GM23338 (cell line): ENCODE results near the gene PRDM7. TPM values are rescaled to one million over a fixed set of nuclear protein-coding genes. Genes with fewer than 3 reads are reported as not detected.

ENCODE experiments used
- ATAC-seq: fragments of 200-7000 bp; cut with Tn5 transposase; 3 replicates; pipeline ENCODE4 v1.9.1; 2020
- DNase-seq: peaks from one replicate; pipeline ENCODE4 v3.0.0-alpha.2; 2015; ENCODE audit warnings: low spot score
- H2AFZ ChIP-seq: fragments of 200-600 bp; sonication (generic); 2 replicates; pipeline ENCODE4 v1.8.0; 2016; ENCODE audit warnings: antibody characterized with exemption, mild to moderate bottlenecking, moderate library complexity
- H3F3A ChIP-seq: fragments of 200-600 bp; sonication (generic); replicated peaks from 2 replicates; pipeline ENCODE4 v1.8.0; 2017; ENCODE audit warnings: antibody characterized with exemption, mixed run types, low read depth
- H3K27ac ChIP-seq: fragments of 200-600 bp; sonication (generic); 2 replicates; pipeline ENCODE4 v1.6.1; 2016; ENCODE audit warnings: low read depth
- H3K27me3 ChIP-seq: fragments of 200-600 bp; sonication (generic); 2 replicates; pipeline ENCODE4 v1.8.0; 2016; ENCODE audit warnings: mild to moderate bottlenecking, mixed run types, moderate library complexity; ENCODE audit not compliant: insufficient read depth
- H3K36me3 ChIP-seq: fragments of 200-600 bp; sonication (generic); 2 replicates; pipeline ENCODE4 v1.8.0; 2016; ENCODE audit warnings: mild to moderate bottlenecking; ENCODE audit not compliant: insufficient read depth
- H3K4me1 ChIP-seq: fragments of 200-600 bp; sonication (generic); 2 replicates; pipeline ENCODE4 v1.8.0; 2016; ENCODE audit warnings: mild to moderate bottlenecking, moderate library complexity; ENCODE audit not compliant: insufficient read depth
- H3K4me2 ChIP-seq: fragments of 200-600 bp; sonication (generic); 2 replicates; pipeline ENCODE4 v1.7.1; 2017; ENCODE audit warnings: mixed run types
- H3K4me3 ChIP-seq: fragments of 200-600 bp; sonication (generic); 2 replicates; pipeline ENCODE4 v1.6.1; 2016; ENCODE audit warnings: mixed run types
- H3K79me2 ChIP-seq: fragments of 200-600 bp; sonication (generic); replicated peaks from 2 replicates; pipeline ENCODE4 v1.8.0; 2017; ENCODE audit warnings: mild to moderate bottlenecking; ENCODE audit not compliant: insufficient read depth
- H3K9me2 ChIP-seq: fragments of 200-600 bp; sonication (generic); 2 replicates; pipeline ENCODE4 v1.8.0; 2017; ENCODE audit not compliant: insufficient read depth
- H4K20me1 ChIP-seq: fragments of 200-600 bp; sonication (generic); replicated peaks from 2 replicates; pipeline ENCODE4 v1.8.0; 2017; ENCODE audit warnings: mild to moderate bottlenecking; ENCODE audit not compliant: insufficient read depth
- H3K27ac Mint-ChIP-seq: 2 replicates; pipeline ENCODE4 v1.8.0; 2020; ENCODE audit warnings: inconsistent platforms, mild to moderate bottlenecking, moderate library complexity, mixed read lengths
- H3K27me3 Mint-ChIP-seq: 3 replicates; pipeline ENCODE4 v1.8.0; 2022; ENCODE audit warnings: low read depth, mild to moderate bottlenecking, moderate library complexity, mixed read lengths, inconsistent platforms; ENCODE audit not compliant: insufficient read depth, poor library complexity
- H3K36me3 Mint-ChIP-seq: 3 replicates; pipeline ENCODE4 v1.8.0; 2021; ENCODE audit warnings: low read depth, mild to moderate bottlenecking, inconsistent platforms, moderate library complexity, mixed read lengths
- H3K4me1 Mint-ChIP-seq: 3 replicates; pipeline ENCODE4 v1.8.0; 2020; ENCODE audit warnings: mild to moderate bottlenecking, inconsistent platforms, mixed read lengths
- H3K4me3 Mint-ChIP-seq: 3 replicates; pipeline ENCODE4 v1.8.0; 2021; ENCODE audit warnings: moderate library complexity, mild to moderate bottlenecking, inconsistent platforms, mixed read lengths
- H3K9me3 Mint-ChIP-seq: 3 replicates; pipeline ENCODE4 v1.8.0; 2020; ENCODE audit warnings: moderate library complexity, mild to moderate bottlenecking, inconsistent platforms, mixed read lengths
- CTCF ChIP-seq, 2 experiments: fragments of 200-600 bp in 1 of 2; sonication (generic) in 1 of 2; conservative IDR thresholded peaks; 2 replicates each; pipeline versions ENCODE4 v1.5.1 to v1.6.1; 2016 to 2017; ENCODE audit warnings: antibody characterized with exemption in 2 of 2, low read depth in 2 of 2, mild to moderate bottlenecking in 2 of 2, moderate library complexity in 1 of 2
- ETS1 ChIP-seq: IDR thresholded peaks from 2 replicates; pipeline ENCODE4 v1.6.1; 2016; ENCODE audit warnings: antibody characterized with exemption
- EZH2 ChIP-seq: fragments of 200-600 bp; sonication (generic); IDR thresholded peaks from one replicate; pipeline ENCODE4 v1.8.0; 2017; ENCODE audit warnings: antibody characterized with exemption, mild to moderate bottlenecking, low read depth; ENCODE audit not compliant: unreplicated experiment
- NANOG ChIP-seq: IDR thresholded peaks from 2 replicates; pipeline ENCODE4 v1.6.1; 2016; ENCODE audit warnings: antibody characterized with exemption, borderline replicate concordance
- POLR2AphosphoS5 ChIP-seq: IDR thresholded peaks from 2 replicates; pipeline ENCODE4 v1.6.1; 2016; ENCODE audit warnings: antibody characterized with exemption, low read depth
- REST ChIP-seq: IDR thresholded peaks from one replicate; pipeline ENCODE4 v1.6.1; 2018; ENCODE audit warnings: antibody characterized with exemption; ENCODE audit not compliant: unreplicated experiment
- STAT1 ChIP-seq: IDR thresholded peaks from one replicate; pipeline ENCODE4 v1.6.1; 2016; ENCODE audit warnings: antibody characterized with exemption; ENCODE audit not compliant: unreplicated experiment
- ZNF331 ChIP-seq: fragments of 250-450 bp; sonication (Bioruptor Pico); IDR thresholded peaks from 2 replicates; pipeline ENCODE4 v1.5.0; 2020; ENCODE audit warnings: low read depth, mild to moderate bottlenecking, moderate library complexity
- ZNF462 ChIP-seq: fragments of 250-450 bp; sonication (Bioruptor Pico); IDR thresholded peaks from 2 replicates; pipeline ENCODE4 v1.5.0; 2020; ENCODE audit warnings: mild to moderate bottlenecking, moderate library complexity
- polyA plus RNA-seq: library from polyadenylated mRNA; unstranded; fragments of >200 nt; fragmentation: Nextera tagmentation; extraction: Ambion mirVana; gene quantifications from 2 replicates; pipeline ENCODE4 v1.2.1, GENCODE V29; 2016
- total RNA-seq: library from RNA; depleted of rRNA; stranded (reverse); fragments of >200 nt; shearing (Covaris generic); gene quantifications from 2 replicates; pipeline ENCODE4 v1.2.3, GENCODE V29; 2014

The PRDM7 gene
- total and polyA plus RNA-seq, 2 experiments from 2014 or later = 0.08 TPM; not detected in 1

- no peak for DNase-seq
- no peak overlapping the region for H3K27ac Mint-ChIP-seq
- H3K4me1 ChIP-seq = no peaks in the 10 kb centered on the region; the same call in 1 of the 2 replicates
- H3K9me3 Mint-ChIP-seq = no peaks in the 10 kb centered on the region; the same call in 2 of the 3 replicates
- H3K4me3 ChIP-seq = no peak overlapping the region
- H2AFZ ChIP-seq = no peak overlapping the region
- H4K20me1 ChIP-seq = peaks cover 3% of the 10 kb centered on the region; the same call in 1 of the 2 replicates
- no peak overlapping the region for H3K4me2 ChIP-seq
- H3K36me3 Mint-ChIP-seq = peaks cover 25% of the 10 kb centered on the region
- H3K27me3 Mint-ChIP-seq = peaks cover 4% of the 10 kb centered on the region
- no peak overlapping the region for H3K27ac ChIP-seq
- no peaks in the 10 kb centered on the region for H3K9me2 ChIP-seq
- H3F3A ChIP-seq = 0 out of 2 replicates have a peak, but pooled peaks cover 6% of the 10 kb centered on the region
- H3K4me1 Mint-ChIP-seq = no peaks in the 10 kb centered on the region
- ATAC-seq = no peak
- no peak overlapping the region for H3K4me3 Mint-ChIP-seq
- no peaks in the 10 kb centered on the region for H3K27me3 ChIP-seq
- no peaks in the 10 kb centered on the region; the same call in 1 of the 2 replicates for H3K79me2 ChIP-seq
- no peaks in the 10 kb centered on the region for H3K36me3 ChIP-seq
- TF ChIP-seq ZNF331 (CRISPR knock-in tag) (no peak), REST (no peak), STAT1 (no peak), CTCF (conservative IDR thresholded peaks at IDR 0.05; ENCODE audit: low read depth in 2 of 2) (no peak), ZNF462 (CRISPR knock-in tag) (no peak), POLR2AphosphoS5 (no peak), EZH2 (no peak), ETS1 (no peak), NANOG (no peak)
These were observed 49.5 kb downstream of the PRDM7 start for GRCh38 chr16:90027611-90028010.
